Glomerular visceral epithelial cell (primary cell): ENCODE data around the gene KLHL20.
A peak's percentile ranks its signal among the peaks of the same experiment; 100 is the strongest.
"Not testable (repeated sequence)": the region's sequence is repeated elsewhere in the genome, so short reads cannot be mapped to it uniquely, and the experiment has no call there.

ENCODE experiments used
- DNase-seq: peaks from one replicate; pipeline ENCODE4 v3.0.0-alpha.2; 2016; ENCODE audit errors: extremely low spot score

Gene KLHL20

DNA sequence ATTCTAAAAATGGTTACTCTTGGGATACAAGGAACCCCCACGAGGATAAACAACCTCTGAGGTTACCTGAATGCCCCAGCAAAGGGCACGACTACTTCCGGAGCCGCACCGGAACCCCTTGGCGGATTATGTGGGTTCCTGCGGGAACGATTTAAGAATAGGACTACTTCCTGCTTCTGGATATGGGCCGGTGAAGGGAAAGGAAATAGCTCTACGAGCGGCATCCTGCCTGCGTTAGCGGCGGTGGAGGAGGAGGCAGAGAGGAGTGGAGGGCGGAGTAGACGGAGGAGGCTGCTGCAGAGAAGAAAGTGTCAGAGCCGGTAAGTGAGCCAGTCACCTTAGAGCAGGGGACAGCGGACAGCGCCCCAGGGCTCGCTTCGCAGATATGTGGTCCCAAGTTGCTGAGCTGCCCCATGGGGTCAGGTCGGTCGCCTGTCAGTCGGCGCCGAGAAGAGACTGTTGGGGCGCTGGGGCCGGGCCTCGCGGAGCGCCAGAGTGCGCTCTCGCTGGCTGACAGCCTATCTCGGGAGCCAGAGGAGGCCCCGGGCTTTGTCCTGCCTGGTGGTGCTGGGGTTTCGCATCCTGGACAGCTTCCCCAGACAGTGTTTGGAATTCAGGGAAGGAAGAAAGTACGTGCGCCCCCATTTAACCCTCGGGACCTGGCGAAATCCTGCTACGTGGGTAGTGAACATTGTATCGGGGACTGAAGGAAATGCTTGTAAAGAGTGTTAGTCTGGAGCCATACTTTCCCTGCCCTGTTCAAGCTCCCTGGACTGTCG lies at the start of gene KLHL20:
TSS of gene KLHL20 (plus strand) at position 223 of the 779 bp plus-strand sequence. CDS start 1,063 bp downstream, outside the sequence.
- DNase-seq: peak; percentile 94

- DNase-seq: no peak
Measured at GRCh38 chr1:173666646-173667045, 48.1 kb upstream of the KLHL20 start.

DNA sequence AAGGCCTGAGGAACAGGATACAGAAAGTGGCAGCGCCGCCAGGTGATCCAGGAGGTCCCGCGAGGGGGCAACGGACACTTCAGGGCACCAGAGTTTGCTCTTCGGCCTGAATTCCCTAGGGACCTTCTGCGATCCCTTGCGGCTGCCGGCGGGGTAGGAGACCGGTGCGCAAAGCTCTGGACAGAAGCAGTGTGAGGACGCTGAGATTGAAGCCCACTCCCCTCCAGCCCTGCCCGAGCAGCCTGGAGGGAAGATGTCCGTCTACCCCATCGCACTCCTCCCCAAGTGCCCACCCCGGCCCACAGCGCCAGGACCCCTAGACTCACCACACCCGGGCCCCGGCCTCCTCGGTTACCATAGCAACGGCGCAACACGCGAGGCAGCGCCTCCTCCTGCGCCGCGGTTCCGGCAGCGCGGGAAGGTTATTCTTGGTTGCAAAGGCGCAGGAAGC lies 45.3 kb upstream of the KLHL20 start, which contains the start of gene ANKRD45:
TSS of gene ANKRD45 (minus strand) at position 361 of the 451 bp plus-strand sequence. CDS start 10,433 bp downstream, outside the sequence.
- peak; percentile 48 for DNase-seq

DNA sequence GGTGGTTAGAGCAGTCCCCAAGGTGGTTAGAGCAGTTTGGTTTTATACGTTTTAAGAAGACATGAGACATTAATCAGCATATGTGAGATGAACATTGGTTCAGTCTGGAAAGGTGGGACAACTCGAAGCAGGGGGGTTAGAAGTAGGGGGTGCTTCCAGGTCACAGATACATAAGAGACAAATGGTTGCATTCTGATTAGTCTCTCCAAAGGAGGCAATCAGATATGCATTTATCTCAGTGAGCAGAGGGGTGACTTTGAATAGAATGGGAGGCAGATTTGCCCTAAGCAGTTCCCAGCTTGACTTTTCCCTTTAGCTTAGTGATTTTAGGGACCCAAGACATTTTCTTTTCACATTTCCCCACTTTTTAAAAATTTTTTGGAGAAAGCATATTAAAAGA lies 40.3 kb upstream of the KLHL20 start:
- not testable (repeated sequence) for DNase-seq

GRCh38 chr1:173680152-173680551 lies 34.6 kb upstream of the KLHL20 start:
- not testable (repeated sequence) for DNase-seq

DNA sequence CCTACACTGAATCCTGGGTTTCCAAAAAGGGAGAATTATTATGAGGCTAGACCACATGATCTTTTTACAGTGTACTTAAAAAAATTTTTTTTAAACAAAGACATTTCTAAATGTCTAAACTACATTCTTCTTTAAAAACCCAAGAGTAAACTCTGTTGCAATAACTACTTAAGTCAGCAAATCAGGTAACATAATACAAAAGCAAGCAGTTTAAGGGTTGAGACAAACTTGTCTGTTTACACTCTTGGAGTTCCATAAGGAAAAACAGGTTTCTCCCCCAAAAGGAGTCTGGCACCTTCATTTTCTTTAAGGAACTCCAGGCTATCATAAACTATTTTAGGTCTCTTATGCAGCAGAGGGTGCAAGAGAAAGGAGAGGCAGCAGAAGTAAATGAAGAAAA lies 32.6 kb upstream of the KLHL20 start:
- no peak for DNase-seq

DNA sequence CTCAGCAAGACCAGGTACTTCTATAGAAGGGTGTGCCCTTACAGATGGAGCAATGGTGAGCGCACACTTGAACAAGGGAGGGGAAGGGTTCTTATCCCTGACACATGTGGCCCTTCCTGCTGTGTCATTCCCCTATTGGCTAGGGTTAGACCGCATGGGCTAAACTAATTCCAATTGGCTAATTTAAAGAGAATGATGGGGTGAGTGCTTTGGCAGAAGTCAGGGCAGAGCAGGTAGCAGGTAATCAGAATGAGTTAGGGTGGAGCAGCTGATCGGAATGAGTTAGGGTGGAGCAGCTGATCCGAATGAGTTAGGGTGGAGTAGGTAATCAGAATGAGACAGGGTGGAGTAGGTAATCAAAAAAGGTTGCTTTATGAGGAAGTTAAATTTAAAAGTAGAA lies 30.9 kb upstream of the KLHL20 start:
- DNase-seq: not testable (repeated sequence)

- DNase-seq: not testable (repeated sequence)
Measured at GRCh38 chr1:173685121-173685520, 29.7 kb upstream of the KLHL20 start.

GRCh38 chr1:173688300-173688699 lies 26.5 kb upstream of the KLHL20 start:
- DNase-seq: no peak

- DNase-seq: no peak
Measured at GRCh38 chr1:173693238-173693637, 21.5 kb upstream of the KLHL20 start.

DNA sequence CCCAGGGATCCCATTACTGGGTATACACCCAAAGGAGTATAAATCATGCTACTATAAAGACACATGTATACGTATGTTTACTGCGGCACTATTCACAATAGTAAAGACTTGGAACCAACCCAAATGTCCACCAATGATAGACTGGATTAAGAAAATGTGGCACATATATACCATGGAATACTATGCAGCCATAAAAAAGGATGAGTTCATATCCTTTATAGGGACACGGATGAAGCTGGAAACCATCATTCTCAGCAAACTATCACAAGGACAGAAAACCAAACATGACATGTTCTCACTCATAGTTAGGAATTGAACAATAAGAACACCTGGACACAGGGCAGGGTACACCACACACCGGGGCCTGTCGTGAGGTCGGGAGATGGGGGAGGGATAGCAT lies 13.5 kb upstream of the KLHL20 start:
- DNase-seq: not testable (repeated sequence)

GRCh38 chr1:173702736-173703135 lies 12.0 kb upstream of the KLHL20 start:
- no peak for DNase-seq

GRCh38 chr1:173705117-173705516 lies 9.7 kb upstream of the KLHL20 start:
- DNase-seq: no peak

GRCh38 chr1:173708787-173709186 lies 6.0 kb upstream of the KLHL20 start:
- no peak for DNase-seq

GRCh38 chr1:173714441-173714758 lies 381 bp upstream of the KLHL20 start:
- DNase-seq: no peak

GRCh38 chr1:173715538-173715844 lies 710 bp downstream of the KLHL20 start:
- DNase-seq: no peak

- DNase-seq: peak; percentile 39
Measured at GRCh38 chr1:173717238-173717637, 2.5 kb downstream of the KLHL20 start.

GRCh38 chr1:173731331-173731730 lies 16.6 kb downstream of the KLHL20 start:
- DNase-seq: not testable (repeated sequence)

DNA sequence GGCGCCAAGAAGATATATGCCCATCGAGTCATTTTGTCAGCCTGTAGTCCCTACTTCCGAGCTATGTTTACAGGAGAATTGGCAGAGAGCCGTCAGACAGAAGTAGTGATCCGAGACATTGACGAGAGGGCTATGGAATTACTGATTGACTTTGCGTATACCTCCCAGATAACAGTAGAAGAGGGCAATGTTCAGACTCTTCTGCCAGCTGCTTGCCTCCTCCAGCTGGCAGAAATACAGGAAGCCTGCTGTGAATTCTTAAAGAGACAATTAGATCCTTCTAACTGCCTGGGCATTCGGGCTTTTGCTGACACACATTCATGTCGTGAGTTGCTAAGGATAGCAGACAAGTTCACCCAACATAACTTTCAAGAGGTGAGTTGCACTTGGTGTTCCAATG lies 19.1 kb downstream of the KLHL20 start:
- peak; percentile 20 for DNase-seq

DNA sequence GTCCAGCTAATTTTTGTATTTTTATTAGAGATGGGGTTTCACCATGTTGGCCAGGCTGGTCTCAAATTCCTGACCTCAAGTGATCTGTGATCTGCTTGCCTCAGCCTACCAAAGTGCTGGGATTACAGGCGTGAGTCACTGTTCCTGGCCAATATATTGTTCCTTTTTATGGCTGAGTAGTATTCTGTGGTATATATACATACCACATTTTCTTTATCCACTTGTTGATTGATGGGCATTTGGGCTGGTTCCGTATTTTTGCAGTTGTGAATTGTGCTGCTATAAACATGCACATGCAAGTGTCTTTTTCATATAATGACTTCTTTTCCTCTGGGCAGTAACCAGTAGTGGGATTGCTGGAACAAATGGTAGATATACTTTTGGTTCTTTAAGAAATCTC lies 21.3 kb downstream of the KLHL20 start:
- not testable (repeated sequence) for DNase-seq

GRCh38 chr1:173742203-173742886 lies 27.6 kb downstream of the KLHL20 start:
- DNase-seq: no peak

DNA sequence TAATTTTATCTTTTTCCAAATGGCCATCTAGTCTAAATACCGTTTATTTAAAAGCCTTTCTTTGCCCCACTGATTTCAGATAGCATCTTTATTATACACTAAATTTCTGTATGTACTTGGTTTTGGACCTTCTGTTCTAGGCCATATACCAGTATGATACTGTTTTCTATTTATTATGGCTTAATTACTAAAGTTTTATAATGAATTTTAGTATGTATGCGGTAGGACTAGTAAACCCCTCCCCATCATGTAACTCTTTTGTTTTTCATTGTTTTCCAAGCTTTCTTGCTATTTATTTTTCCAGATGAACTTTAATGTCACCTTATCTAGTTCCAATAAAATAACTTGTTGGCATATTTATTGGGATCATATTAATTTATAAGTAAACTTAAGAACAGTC lies 29.9 kb downstream of the KLHL20 start:
- DNase-seq: no peak

- no peak for DNase-seq
Measured at GRCh38 chr1:173749137-173749536, 34.4 kb downstream of the KLHL20 start.
